NCI-H2227 (cell line): ENCODE measurements around the gene CAAP1.
"Not testable (repeated sequence)": the region's sequence is repeated elsewhere in the genome, so short reads cannot be mapped to it uniquely, and the experiment has no call there.

Experiments used
- DNase-seq: peaks from one replicate; lab custom pipeline; 2025; ENCODE audit not compliant: unreplicated experiment; lab: John Stamatoyannopoulos, UW

CAAP1 gene

GRCh38 chr9:26892251-26893029, at the start of gene CAAP1:
CAAP1 (minus strand) TSS chr9:26892802; CDS start chr9:26892715, 87 bp downstream.
- DNase-seq = peak; percentile 93

DNA sequence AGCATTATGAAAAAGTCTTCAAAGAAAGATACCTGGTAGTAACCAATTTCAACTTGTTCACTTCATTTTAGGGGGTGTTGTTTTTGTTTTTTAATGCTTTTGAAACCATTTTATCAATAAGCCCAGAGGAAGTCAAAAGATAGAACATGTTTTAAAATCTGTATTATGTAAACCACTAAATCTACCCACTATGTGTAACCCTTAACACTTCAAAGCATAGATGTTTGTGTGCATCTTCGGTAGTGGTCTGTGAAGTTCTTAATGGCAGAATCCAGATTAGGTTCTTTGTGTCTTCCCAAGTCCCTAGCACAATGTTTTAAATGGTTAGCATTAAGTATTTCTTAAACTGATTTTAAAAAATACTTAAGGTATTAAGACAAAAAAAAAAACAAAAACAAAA, 48.2 kb upstream of the CAAP1 start:
- DNase-seq = no peak

DNA sequence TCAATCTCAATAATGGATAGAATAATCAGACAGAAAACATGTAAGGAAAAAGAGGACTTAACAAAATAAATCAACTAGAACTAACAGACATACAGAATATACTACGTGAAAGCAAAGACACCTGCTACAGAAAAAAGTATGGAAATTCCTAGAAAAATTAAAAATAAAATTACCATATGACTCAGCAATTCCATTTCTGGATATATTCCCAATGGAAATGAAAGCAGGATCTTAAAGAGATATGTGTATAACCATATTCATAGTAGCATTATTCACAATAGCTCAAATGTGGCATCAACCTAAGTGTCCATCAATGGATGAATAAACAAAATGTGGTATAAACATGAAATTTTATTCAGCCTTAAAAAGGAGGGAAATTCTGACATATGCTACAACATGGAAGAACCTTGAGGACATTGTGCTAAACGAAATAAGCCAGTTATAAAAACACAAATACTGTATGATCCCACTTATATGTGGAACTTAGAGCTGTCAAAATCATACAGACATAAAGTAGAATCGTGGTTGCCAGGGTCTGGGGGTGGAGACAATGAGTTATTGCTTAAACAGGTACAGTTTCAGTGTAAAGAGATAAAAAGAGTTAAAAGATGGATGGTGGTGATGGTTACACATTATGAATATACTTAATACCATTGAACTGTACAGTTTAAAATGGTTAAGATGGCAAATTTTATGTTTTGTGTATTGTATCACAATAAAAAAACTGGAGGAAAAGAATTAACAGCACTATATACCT, 47.5 kb upstream of the CAAP1 start:
- no peak for DNase-seq

DNA sequence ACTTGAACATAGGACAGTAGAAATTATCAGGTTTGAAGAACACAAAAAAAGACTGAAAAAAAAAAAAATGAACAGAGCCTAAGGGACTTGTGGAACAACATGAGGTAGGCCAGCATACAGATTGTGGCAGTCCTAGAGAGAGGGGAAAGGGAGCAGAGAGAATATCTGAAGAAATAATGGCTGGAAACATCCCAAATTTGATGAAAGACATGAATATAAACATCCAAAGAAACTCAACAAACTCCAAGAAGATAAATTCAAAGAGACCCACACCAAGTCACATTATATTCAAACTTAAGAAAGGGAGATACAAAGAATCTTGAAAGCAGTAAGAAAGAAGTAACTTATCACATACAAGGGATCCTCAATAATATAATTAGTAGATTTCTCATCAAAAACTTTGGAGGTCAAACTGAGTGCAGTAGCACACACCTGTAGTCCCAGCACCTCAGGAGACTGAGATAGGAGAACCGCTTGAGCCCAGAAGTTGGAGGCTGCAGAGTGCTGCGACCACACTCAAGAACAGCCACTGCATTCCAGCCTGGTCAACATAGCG, 45.3 kb upstream of the CAAP1 start:
- no peak for DNase-seq

DNA sequence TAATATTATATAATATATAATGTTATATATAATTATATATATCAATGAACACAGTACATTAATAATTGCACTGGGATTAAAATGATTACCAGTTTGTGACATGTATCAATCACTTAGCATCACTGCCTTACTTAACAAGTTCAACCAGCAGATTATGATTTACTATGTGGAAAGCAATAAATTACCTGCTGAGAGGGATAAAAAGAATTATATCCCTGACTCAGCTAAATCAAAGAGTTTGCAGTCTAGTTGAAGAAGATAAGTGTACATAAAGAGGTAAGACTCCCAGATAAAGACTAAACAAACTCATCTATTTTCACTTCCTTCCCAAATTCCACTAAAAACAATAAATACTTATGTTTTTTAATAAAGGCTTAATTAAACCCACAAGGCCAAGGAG, 43.2 kb upstream of the CAAP1 start:
- DNase-seq = no peak

DNA sequence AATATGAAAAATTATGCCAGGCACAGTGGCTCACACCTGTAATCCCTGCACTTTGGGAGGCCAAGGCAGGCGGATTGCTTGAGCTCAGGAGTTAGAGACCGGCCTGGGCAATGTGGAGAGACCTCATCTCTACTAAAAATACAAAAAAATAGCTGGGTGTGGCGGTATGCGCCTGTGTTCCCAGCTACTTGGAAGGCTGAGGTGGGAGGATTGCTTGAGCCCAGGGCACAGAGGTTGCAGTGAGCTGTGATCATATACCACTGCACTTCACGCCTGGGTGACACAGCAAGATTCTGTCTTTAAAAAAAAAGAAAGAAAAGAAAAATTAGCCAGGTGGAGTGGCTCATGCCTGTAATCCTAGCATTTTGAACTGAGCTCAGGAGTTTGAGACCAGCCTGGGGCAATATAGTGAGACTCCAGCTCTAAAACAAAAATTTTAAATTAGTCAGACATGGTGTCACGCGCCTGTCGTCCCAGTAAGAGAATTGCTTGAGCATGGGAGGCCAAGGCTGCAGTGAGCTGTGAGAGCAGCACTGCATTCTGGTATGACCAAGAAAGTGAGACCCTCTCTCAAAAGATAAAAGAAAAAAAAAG, 36.4 kb upstream of the CAAP1 start:
- no peak for DNase-seq

- DNase-seq = no peak
Measured at GRCh38 chr9:26925609-26926008, 33.0 kb upstream of the CAAP1 start.

DNA sequence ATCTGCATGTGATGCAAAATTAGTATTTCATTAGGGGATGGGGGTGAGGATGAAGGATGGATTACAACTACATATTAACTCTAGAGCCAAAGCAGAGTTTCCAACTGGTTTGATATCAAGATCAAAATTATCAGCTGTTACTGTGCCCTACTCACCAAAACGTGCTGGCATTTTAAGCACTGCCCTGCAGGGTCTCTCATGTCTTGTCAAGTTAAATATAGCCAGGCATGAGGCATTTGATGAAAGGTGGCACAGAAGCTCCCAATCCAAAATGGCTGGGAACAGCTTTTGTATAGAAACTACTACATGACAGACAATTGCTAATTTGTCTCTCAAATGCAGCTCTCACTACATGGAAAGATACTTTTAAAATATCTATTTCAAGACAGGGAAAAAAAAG, 27.1 kb upstream of the CAAP1 start:
- no peak for DNase-seq

- no peak for DNase-seq
Measured at GRCh38 chr9:26913138-26913668, 20.6 kb upstream of the CAAP1 start.

DNA sequence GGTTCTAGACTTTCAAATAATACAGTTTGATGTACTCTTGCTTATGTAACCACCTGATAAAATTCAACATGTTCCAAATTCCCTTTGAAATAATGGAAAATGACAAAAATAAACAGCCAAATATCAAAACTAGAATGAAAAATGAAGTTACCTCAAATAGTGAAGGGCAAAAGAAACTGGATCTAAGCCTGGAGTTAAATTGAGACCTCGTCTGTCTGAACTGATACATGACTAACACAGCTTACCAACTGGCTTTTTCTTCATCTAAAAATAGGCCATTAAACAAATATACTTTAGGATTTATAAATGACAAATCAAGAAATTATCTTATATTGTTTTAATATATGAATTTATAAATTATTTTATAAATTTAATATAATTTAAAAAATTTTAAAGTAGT, 12.1 kb upstream of the CAAP1 start:
- DNase-seq = no peak

- DNase-seq = no peak
Measured at GRCh38 chr9:26904070-26904469, 11.5 kb upstream of the CAAP1 start.

DNA sequence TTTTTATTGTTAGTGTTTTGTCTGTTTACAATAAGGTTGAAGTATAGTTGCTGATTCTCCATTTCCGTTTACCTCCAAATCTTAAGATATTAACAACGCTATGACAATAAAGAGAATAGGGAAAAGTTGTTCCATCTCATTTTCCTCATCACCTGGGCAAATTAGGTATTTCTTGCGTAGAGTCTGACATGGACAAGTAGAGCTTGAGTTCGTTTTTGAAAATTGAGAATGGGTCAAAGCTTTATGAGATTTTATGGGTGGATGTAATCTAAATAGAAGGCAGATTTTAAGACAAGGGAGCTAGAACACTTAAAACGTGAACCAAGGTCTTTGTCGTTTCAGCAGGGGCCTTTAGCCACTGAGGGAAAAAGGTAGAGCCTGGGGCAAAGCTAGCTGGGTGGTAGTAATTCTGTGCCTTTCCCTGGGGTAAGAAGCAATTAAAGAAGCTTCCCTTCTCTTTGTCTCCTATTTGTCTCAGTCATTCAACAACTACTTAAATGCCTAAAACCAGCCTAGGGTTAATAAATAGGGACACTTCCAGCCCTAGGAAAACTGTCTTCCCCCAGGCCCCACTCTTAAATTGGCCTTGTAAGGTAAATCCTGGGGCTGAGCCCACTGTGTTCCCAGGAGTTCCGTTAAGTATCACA, 551 bp upstream of the CAAP1 start:
- no peak for DNase-seq

- DNase-seq = no peak
Measured at GRCh38 chr9:26891726-26892125, 876 bp downstream of the CAAP1 start.

DNA sequence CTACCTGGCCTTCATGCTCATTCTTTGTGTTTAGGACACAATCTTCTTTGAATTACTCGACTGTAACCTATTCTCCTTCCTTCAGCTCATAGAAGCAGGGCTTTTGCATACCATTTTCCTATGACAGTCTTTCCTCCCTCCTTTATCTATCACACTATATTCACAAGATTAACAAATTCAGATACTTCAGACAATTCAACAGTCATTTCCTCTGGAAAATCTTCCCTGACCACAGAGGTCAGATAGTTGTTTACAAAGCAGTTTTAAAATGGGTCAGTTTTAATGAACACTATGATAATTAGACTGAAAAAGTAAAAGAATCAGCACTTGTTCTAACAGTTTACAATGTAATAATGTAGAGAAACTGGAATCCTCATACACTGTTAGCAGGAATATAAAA, 4.3 kb downstream of the CAAP1 start:
- DNase-seq = no peak

- no peak for DNase-seq
Measured at GRCh38 chr9:26882154-26882553, 10.4 kb downstream of the CAAP1 start.

DNA sequence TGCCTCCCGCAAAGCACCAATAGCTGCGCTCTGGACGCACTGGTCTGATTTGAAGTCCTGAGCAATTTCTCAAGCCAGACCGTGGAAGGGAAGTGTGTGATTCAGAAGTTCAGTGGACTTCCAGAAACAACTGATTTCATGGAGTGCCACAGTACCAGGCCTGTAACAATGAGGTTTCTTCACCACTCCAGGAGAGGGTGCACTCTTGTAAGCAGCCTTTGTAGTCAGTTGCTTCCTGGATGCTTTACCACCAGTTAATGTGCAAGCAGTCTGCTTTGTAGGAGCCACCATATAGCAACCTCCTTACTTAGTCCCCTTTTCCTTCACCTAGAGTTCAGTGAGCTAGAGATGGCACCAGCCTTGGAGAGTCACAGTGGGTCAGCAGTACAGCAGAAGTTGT, 12.3 kb downstream of the CAAP1 start:
- no peak for DNase-seq

DNA sequence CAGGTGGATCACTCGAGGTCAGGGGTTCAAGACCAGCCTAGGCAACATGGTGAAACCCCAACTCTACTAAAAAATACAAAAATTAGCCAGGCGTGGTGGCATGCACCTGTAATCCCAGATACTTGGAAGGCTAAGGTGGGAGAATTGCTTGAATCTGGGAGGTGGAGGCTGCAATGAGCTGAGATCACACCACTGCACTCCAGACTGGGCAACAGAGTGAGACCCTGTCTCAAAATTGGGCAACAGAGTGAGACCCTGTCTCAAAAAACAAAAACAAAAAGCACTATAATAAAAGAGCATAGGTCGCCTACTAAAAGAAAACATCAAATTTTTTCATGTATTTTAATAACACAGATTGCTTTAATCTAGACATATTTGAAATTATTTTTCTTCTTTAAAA, 17.4 kb downstream of the CAAP1 start:
- not testable (repeated sequence) for DNase-seq

DNA sequence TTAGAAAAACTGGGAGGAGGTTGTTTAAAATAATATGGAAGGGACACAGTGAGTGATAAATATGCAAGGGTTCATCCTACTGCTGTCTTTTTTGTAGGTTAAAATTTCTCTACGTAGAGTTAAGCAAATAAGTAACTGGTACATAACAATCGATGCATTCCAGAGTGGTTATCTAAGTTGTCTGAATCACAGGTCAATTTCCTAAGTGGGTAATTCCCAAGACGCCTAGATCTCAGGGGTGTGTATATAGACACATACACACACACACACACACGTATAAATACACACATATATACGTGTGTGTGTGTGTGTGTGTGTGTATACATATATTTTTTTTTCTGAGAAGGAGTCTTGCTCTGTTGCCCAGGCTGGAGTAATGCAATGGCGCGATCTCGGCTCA, 22.3 kb downstream of the CAAP1 start:
- DNase-seq = no peak

DNA sequence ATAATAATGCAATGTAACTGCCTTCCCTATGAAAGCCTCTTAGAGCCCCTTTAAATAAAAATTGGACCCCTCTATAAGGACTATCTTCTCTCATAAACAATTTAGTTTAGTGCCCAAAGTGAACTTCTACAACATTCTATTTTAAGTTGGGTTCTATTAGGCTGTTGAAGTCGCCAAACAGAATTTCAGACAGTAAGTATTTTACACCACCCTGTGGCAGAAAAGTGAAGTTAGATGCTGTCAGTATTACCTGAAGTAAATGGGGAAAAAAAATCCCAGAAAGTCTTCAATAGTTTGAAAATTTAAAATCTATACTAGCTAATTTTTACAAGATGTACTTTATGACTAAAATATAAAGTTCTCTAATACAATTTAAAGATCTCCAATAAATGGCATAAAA, 29.5 kb downstream of the CAAP1 start:
- no peak for DNase-seq

- DNase-seq = peak; percentile 52
Measured at GRCh38 chr9:26856413-26857032, 36.1 kb downstream of the CAAP1 start.

- DNase-seq = no peak
Measured at GRCh38 chr9:26850995-26851394, 41.6 kb downstream of the CAAP1 start.
